Nephron progenitor cell (in vitro differentiated cells): ENCODE results near the gene TMEM132C.

Source experiments
- DNase-seq: peaks from one replicate; pipeline ENCODE4 v3.0.0; 2021
- H3K27ac Mint-ChIP-seq: 2 replicates; pipeline ENCODE4 v1.8.0; 2021; ENCODE audit warnings: mild to moderate bottlenecking, moderate library complexity, mixed read lengths
- H3K27me3 Mint-ChIP-seq: 2 replicates; pipeline ENCODE4 v1.8.0; 2021; ENCODE audit warnings: mild to moderate bottlenecking, low read depth, mixed read lengths; ENCODE audit not compliant: poor library complexity
- H3K36me3 Mint-ChIP-seq: 2 replicates; pipeline ENCODE4 v1.8.0; 2021; ENCODE audit warnings: low read depth, mixed read lengths
- H3K4me1 Mint-ChIP-seq: 2 replicates; pipeline ENCODE4 v1.8.0; 2021; ENCODE audit warnings: mixed read lengths
- H3K4me3 Mint-ChIP-seq: 2 replicates; pipeline ENCODE4 v1.8.0; 2021; ENCODE audit warnings: mild to moderate bottlenecking, moderate library complexity, mixed read lengths
- H3K9me3 Mint-ChIP-seq: 2 replicates; pipeline ENCODE4 v1.8.0; 2021; ENCODE audit warnings: mild to moderate bottlenecking, moderate library complexity, mixed read lengths
- CTCF ChIP-seq: fragments of 200-600 bp; sonication (generic); IDR thresholded peaks from 2 replicates; pipeline ENCODE4 v1.5.0; 2021; ENCODE audit warnings: antibody characterized with exemption

The TMEM132C gene

GRCh38 chr12:128337071-128337345, 70.0 kb downstream of the TMEM132C start:
- H3K9me3 Mint-ChIP-seq = no peaks in the 10 kb centered on the region
- peak overlapping the region; percentile 77 for H3K4me3 Mint-ChIP-seq
- no peak for TF ChIP-seq CTCF
- H3K4me1 Mint-ChIP-seq = peaks cover 63% of the 10 kb centered on the region
- H3K27ac Mint-ChIP-seq = peak overlapping the region; percentile 97
- H3K27me3 Mint-ChIP-seq = peaks cover 1% of the 10 kb centered on the region
- no peak for DNase-seq
- peaks cover 10% of the 10 kb centered on the region for H3K36me3 Mint-ChIP-seq

- peaks cover 12% of the 10 kb centered on the region for H3K36me3 Mint-ChIP-seq
- no peak for DNase-seq
- H3K9me3 Mint-ChIP-seq = no peaks in the 10 kb centered on the region
- H3K27ac Mint-ChIP-seq = peak overlapping the region; percentile 97
- peak overlapping the region; percentile 77 for H3K4me3 Mint-ChIP-seq
- peaks cover 3% of the 10 kb centered on the region for H3K27me3 Mint-ChIP-seq
- H3K4me1 Mint-ChIP-seq = peaks cover 69% of the 10 kb centered on the region
- TF ChIP-seq CTCF = no peak
Observed at GRCh38 chr12:128337431-128338170, 70.6 kb downstream of the TMEM132C start.

- H3K4me1 Mint-ChIP-seq = peaks cover 77% of the 10 kb centered on the region
- no peak for TF ChIP-seq CTCF
- H3K4me3 Mint-ChIP-seq = peak overlapping the region; percentile 77
Observed at GRCh38 chr12:128338386-128339125, 71.6 kb downstream of the TMEM132C start.

GRCh38 chr12:128339126-128339520, 72.2 kb downstream of the TMEM132C start:
- H3K9me3 Mint-ChIP-seq = no peaks in the 10 kb centered on the region
- peak overlapping the region; percentile 77 for H3K4me3 Mint-ChIP-seq
- H3K27me3 Mint-ChIP-seq = peaks cover 3% of the 10 kb centered on the region
- DNase-seq = peak; percentile 31
- TF ChIP-seq CTCF = no peak
- H3K4me1 Mint-ChIP-seq = peaks cover 78% of the 10 kb centered on the region
- peak overlapping the region; percentile 99 for H3K27ac Mint-ChIP-seq
- peaks cover 16% of the 10 kb centered on the region for H3K36me3 Mint-ChIP-seq

More at GRCh38 chr12:128338386-128339125, 71.6 kb downstream of the TMEM132C start:
- peak overlapping the region; percentile 99 for H3K27ac Mint-ChIP-seq
- DNase-seq = peak; percentile 26
- H3K9me3 Mint-ChIP-seq = no peaks in the 10 kb centered on the region
- peaks cover 3% of the 10 kb centered on the region for H3K27me3 Mint-ChIP-seq
- H3K36me3 Mint-ChIP-seq = peaks cover 16% of the 10 kb centered on the region

- H3K27ac Mint-ChIP-seq = peak overlapping the region; percentile 99
- peaks cover 78% of the 10 kb centered on the region for H3K4me1 Mint-ChIP-seq
- peaks cover 3% of the 10 kb centered on the region for H3K27me3 Mint-ChIP-seq
- no peak for DNase-seq
- no peaks in the 10 kb centered on the region for H3K9me3 Mint-ChIP-seq
- peaks cover 21% of the 10 kb centered on the region for H3K36me3 Mint-ChIP-seq
- no peak for TF ChIP-seq CTCF
- peak overlapping the region; percentile 77 for H3K4me3 Mint-ChIP-seq
Observed at GRCh38 chr12:128339631-128340030, 72.7 kb downstream of the TMEM132C start.
